AG10803 (cell line): ENCODE measurements around the gene YJU2.
"Not testable (repeated sequence)": the region's sequence is repeated elsewhere in the genome, so short reads cannot be mapped to it uniquely, and the experiment has no call there.

ENCODE experiments used
- DNase-seq: peaks from one replicate; pipeline ENCODE4 v3.0.0; 2010; ENCODE audit warnings: low read depth
- H3K4me3 ChIP-seq: 2 replicates; pipeline ENCODE4 v1.5.1; 2011; ENCODE audit warnings: mild to moderate bottlenecking, low read length, control low read depth
- TF ChIP-seq, protein P1 (sequence below): conservative IDR thresholded peaks from 2 replicates; pipeline ENCODE4 v1.5.1; 2011; ENCODE audit warnings: mild to moderate bottlenecking, low read length, control low read depth, inconsistent platforms

YJU2 gene

GRCh38 chr19:4229179-4229931 is 17.5 kb upstream of the YJU2 start, which contains the start of gene EBI3:
Gene EBI3 (plus strand): TSS chr19:4229523. CDS start chr19:4229551, 28 bp downstream.
- no peak for DNase-seq
- H3K4me3 ChIP-seq: no peak within 1 kb of the TSS
- TF ChIP-seq, protein P1, sequence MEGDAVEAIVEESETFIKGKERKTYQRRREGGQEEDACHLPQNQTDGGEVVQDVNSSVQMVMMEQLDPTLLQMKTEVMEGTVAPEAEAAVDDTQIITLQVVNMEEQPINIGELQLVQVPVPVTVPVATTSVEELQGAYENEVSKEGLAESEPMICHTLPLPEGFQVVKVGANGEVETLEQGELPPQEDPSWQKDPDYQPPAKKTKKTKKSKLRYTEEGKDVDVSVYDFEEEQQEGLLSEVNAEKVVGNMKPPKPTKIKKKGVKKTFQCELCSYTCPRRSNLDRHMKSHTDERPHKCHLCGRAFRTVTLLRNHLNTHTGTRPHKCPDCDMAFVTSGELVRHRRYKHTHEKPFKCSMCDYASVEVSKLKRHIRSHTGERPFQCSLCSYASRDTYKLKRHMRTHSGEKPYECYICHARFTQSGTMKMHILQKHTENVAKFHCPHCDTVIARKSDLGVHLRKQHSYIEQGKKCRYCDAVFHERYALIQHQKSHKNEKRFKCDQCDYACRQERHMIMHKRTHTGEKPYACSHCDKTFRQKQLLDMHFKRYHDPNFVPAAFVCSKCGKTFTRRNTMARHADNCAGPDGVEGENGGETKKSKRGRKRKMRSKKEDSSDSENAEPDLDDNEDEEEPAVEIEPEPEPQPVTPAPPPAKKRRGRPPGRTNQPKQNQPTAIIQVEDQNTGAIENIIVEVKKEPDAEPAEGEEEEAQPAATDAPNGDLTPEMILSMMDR: no peak

- DNase-seq, H3K4me3 ChIP-seq: not testable (repeated sequence)
These were observed 16.6 kb upstream of the YJU2 start for GRCh38 chr19:4230237-4230636.

DNA sequence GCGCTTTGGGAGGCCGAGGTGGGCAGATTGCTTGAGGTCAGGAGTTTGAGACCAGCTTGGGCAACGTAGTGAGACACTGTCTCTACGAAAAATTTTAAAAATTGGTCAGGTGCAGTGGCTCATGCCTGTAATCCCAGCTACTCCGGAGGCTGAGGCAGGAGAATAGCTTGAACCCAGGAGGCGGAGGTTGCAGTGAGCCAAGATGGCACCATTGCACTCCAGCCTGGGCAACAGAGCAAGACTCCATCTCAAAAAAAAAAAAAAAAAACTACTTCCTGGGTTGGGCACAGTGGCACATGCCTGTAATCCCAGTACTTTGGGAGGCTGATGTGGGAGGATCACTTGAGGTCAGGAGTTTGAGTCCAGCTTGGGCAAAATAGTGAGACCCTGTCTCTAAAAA is 15.4 kb upstream of the YJU2 start:
- DNase-seq, H3K4me3 ChIP-seq: not testable (repeated sequence)

- DNase-seq, H3K4me3 ChIP-seq: not testable (repeated sequence)
These were observed 14.7 kb upstream of the YJU2 start for GRCh38 chr19:4232139-4232538.

- no peak for DNase-seq
- TF ChIP-seq, protein P1: no peak
- H3K4me3 ChIP-seq: no peak overlapping the region
These were observed 14.1 kb upstream of the YJU2 start for GRCh38 chr19:4232614-4233281.

- no peak for DNase-seq
- TF ChIP-seq, protein P1: peak; percentile 59
- H3K4me3 ChIP-seq: no peak overlapping the region
These were observed 13.5 kb upstream of the YJU2 start for GRCh38 chr19:4233282-4233853.

DNA sequence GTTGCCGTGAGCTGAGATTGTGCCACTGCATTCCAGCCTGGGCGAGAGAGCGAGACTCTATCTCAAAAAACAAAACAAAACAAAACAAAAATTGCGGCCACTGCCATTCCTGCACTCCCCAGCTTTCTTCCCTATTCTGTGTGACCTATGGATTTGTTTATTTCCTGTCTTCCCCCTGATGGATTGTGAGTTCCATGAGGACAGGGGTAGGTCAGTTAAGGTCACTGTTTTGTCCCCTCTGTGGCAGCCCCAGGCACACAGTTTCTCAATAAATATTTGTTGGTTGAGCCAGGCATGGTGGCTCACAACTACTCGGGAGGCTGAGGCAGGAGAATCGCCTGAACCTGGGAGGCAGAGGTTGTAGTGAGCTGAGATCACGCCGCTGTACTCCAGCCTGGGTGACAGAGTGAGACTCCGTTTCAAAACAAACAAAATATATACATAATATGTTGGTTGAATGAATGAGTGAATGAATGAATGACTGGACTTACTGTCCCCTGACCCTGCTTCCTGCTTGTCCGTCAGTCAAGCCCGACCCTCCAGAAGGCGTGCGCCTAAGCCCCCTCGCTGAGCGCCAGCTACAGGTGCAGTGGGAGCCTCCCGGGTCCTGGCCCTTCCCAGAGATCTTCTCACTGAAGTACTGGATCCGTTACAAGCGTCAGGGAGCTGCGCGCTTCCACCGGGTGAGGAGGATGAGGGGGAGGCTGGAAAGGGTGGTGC is 12.6 kb upstream of the YJU2 start:
- no peak for DNase-seq
- TF ChIP-seq, protein P1: no peak
- H3K4me3 ChIP-seq: no peak overlapping the region

DNA sequence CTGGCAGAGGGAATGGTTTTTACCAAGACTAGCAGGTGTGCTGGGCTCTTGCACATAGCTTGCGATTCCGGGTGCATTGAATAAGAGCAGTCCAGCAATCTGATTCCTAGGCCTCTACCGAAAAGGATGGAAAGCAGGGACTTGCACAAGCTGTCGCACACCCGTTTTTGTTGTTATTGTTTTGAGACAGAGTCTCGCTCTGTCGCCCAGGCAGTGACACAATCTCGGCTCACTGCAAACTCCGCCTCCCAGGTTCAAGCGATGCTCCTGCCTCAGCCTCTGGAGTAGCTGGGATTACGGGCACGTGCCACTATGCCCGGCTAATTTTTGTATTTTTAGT is 12.0 kb upstream of the YJU2 start:
- TF ChIP-seq, protein P1: no peak
- DNase-seq: no peak

DNA sequence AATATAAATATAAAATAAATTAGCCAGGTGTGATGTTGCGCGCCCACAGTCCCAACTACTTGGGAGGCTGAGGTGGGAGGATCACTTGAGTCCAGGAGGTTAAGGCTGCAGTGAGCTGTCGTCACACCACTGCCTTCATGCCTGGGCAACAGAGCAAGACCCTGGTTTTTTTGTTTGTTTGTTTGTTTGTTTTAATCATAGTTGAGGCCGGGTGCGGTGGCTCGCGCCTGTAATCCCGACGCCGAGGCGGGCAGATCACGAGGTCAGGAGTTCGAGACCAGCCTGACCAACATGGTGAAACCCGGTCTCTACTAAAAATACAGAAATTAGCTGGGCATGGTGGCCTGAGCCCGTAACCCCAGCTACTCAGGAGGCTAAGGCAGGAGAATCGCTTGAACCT is 9.4 kb upstream of the YJU2 start:
- DNase-seq, H3K4me3 ChIP-seq: not testable (repeated sequence)

More for the DNA sequence above, 12.0 kb upstream of the YJU2 start:
- H3K4me3 ChIP-seq: no peak overlapping the region
